K562 (cell line): ENCODE data around the gene YKT6. TPM values are rescaled to one million over a fixed set of nuclear protein-coding genes. Genes with fewer than 3 reads are reported as not detected.

Source experiments
- ATAC-seq: fragments of 200-7000 bp; cut with Tn5 transposase; 3 replicates; pipeline ENCODE4 v1.9.1; 2020; ENCODE audit warnings: moderate library complexity
- BruUV-seq: library from RNA; stranded (reverse); fragments of 400-500 nt; replicated peaks from 2 replicates; lab custom pipeline; 2021; lab: Mats Ljungman, UMichigan
- CTCF ChIA-PET: fragments of 300-600 bp; formaldehyde crosslinking; extraction: SDS; loops from one replicate; lab custom pipeline; 2021; ENCODE audit warnings: low intra/inter-chr PET ratio; lab: Yijun Ruan, JAX
- POLR2A ChIA-PET: fragments of 300-600, 350-650 bp; sonication (Branson Sonifier 250); formaldehyde crosslinking; extraction: SDS; loops from one replicate; lab custom pipeline; 2021; ENCODE audit warnings: antibody characterized with exemption, inconsistent platforms; lab: Yijun Ruan, JAX
- DNase-seq, 4 experiments: peaks; one replicate each; pipeline versions ENCODE4 v3.0.0 to v3.0.0-alpha.2; 2011 to 2018; ENCODE audit warnings: low spot score in 3 of 4, mixed read lengths in 3 of 4; ENCODE audit errors: extremely low read depth in 1 of 4
- FAIRE-seq: peaks from 2 replicates; lab custom pipeline; 2011; peaks lifted over from hg19 to GRCh38; lab: Jason Lieb, UNC
- H2AFZ ChIP-seq: 2 replicates; pipeline ENCODE4 v1.6.0; 2011; ENCODE audit warnings: low read depth, low read length, control low read depth, inconsistent platforms
- H3K27ac ChIP-seq: fragments of 200-600 bp; 3 replicates; pipeline ENCODE4 v1.8.0; 2011; ENCODE audit warnings: low read depth, mild to moderate bottlenecking, control low read depth, inconsistent platforms, low read length, moderate library complexity, mixed read lengths; ENCODE audit errors: extremely low read depth
- H3K27me3 ChIP-seq, 2 experiments: fragments of 300-600 bp in 1 of 2; 2 replicates in 1 of 2; 3 replicates in 1 of 2; pipeline versions ENCODE4 v1.6.0 to v1.8.0; 2011; ENCODE audit warnings: inconsistent platforms in 2 of 2, low read length in 2 of 2, mild to moderate bottlenecking in 1 of 2, mixed read lengths in 1 of 2, moderate library complexity in 1 of 2; ENCODE audit not compliant: control insufficient read depth in 2 of 2, insufficient read depth in 2 of 2
- H3K36me3 ChIP-seq: fragments of 300-600 bp; 3 replicates; pipeline ENCODE4 v1.8.0; 2011; ENCODE audit warnings: mild to moderate bottlenecking, low read length, inconsistent platforms; ENCODE audit not compliant: control insufficient read depth, insufficient read depth
- H3K4me1 ChIP-seq, 2 experiments: fragments of 200-600 bp in 1 of 2; replicated peaks in 1 of 2; 2 replicates in 1 of 2; 3 replicates in 1 of 2; pipeline versions ENCODE4 v1.5.1 to v1.8.0; 2011; ENCODE audit warnings: inconsistent platforms in 2 of 2, low read length in 2 of 2, mild to moderate bottlenecking in 1 of 2, mixed read lengths in 1 of 2, moderate library complexity in 1 of 2; ENCODE audit not compliant: control insufficient read depth in 2 of 2, insufficient read depth in 2 of 2
- H3K4me2 ChIP-seq: 2 replicates; pipeline ENCODE4 v1.6.1; 2011; ENCODE audit warnings: low read length, control low read depth, inconsistent platforms, mixed read lengths; ENCODE audit not compliant: insufficient read depth
- H3K4me3 ChIP-seq: fragments of 200-600 bp; sonication (generic), shearing (Covaris generic); 2 replicates; pipeline ENCODE4 v1.5.1; 2016; ENCODE audit warnings: control low read depth, inconsistent platforms
- H3K79me2 ChIP-seq: fragments of 200-600 bp; 3 replicates; pipeline ENCODE4 v1.8.0; 2011; ENCODE audit warnings: low read length, inconsistent platforms; ENCODE audit not compliant: control insufficient read depth, insufficient read depth
- H3K9ac ChIP-seq, 2 experiments: 2 replicates each; pipeline versions ENCODE4 v1.6.0 to v1.6.1; 2011; ENCODE audit warnings: low read depth in 2 of 2, low read length in 2 of 2, control low read depth in 1 of 2, inconsistent platforms in 1 of 2, mild to moderate bottlenecking in 1 of 2, mixed read lengths in 1 of 2; ENCODE audit not compliant: insufficient read depth in 1 of 2
- H3K9me1 ChIP-seq: one replicate; pipeline ENCODE4 v1.6.0; 2011; ENCODE audit warnings: inconsistent platforms, mild to moderate bottlenecking, low read length, moderate library complexity; ENCODE audit not compliant: control insufficient read depth, insufficient read depth
- H3K9me3 ChIP-seq: replicated peaks from 2 replicates; pipeline ENCODE4 v1.5.1; 2011; ENCODE audit warnings: low read depth, low read length, inconsistent platforms; ENCODE audit not compliant: control insufficient read depth, insufficient read depth
- H4K20me1 ChIP-seq: replicated peaks from 2 replicates; pipeline ENCODE4 v1.6.1; 2011; ENCODE audit warnings: low read length, inconsistent platforms, mixed read lengths; ENCODE audit not compliant: control insufficient read depth, insufficient read depth
- ERF ChIP-seq: fragments of 450-650 bp; formaldehyde crosslinking; IDR thresholded peaks from 2 replicates; pipeline ENCODE4 v1.4.0; 2020; ENCODE audit warnings: mild to moderate bottlenecking, mixed read lengths
- HNRNPL ChIP-seq: fragments of 200-400 bp; formaldehyde crosslinking; IDR thresholded peaks from 2 replicates; pipeline ENCODE4 v1.6.1; 2017; ENCODE audit warnings: low read depth, mild to moderate bottlenecking, low read length
- MAFG ChIP-seq: fragments of 450-650 bp; conservative IDR thresholded peaks from 2 replicates; pipeline ENCODE4 v1.6.1; 2016; ENCODE audit warnings: missing genetic modification characterization, missing compliant biosample characterization
- MAX ChIP-seq: sonication (generic); formaldehyde crosslinking; IDR thresholded peaks from 2 replicates; pipeline ENCODE4 v1.9.0; 2022; ENCODE audit warnings: mild to moderate bottlenecking, missing genetic modification reagents
- PHTF2 ChIP-seq: fragments of 250-450 bp; sonication (Bioruptor Pico); IDR thresholded peaks from 2 replicates; pipeline ENCODE4 v1.5.0; 2021; ENCODE audit warnings: mild to moderate bottlenecking
- TCF7 ChIP-seq: sonication (generic); IDR thresholded peaks from 2 replicates; pipeline ENCODE4 v1.6.1; 2016; ENCODE audit warnings: antibody characterized with exemption, borderline replicate concordance
- ZNF639 ChIP-seq, 2 experiments: fragments of 200-800 bp in 1 of 2; sonication (Bioruptor generic) in 1 of 2; sonication (generic) in 1 of 2; formaldehyde crosslinking in 1 of 2; IDR thresholded peaks in 1 of 2; conservative IDR thresholded peaks in 1 of 2; 2 replicates each; pipeline versions ENCODE4 v1.5.0 to v1.6.1; 2016 to 2020; ENCODE audit warnings: missing compliant biosample characterization in 1 of 2, missing genetic modification characterization in 1 of 2, missing genetic modification reagents in 1 of 2
- WGBS: fragments of 100-300 bp; shearing (Covaris generic); methylation state at CpG from one replicate; pipeline ENCODE4 v1.1.6; 2016; ENCODE audit warnings: low coverage, mixed read lengths; ENCODE audit not compliant: insufficient coverage; ENCODE audit errors: missing lambda C conversion rate; 5-methylcytosine and 5-hydroxymethylcytosine counted together
- in situ Hi-C: fragments of 300-500 bp; cut with MboI; formaldehyde crosslinking; loops from 4 replicates; pipeline ENCODE4 v1.15.0; 2018; ENCODE audit warnings: inconsistent platforms, mixed read lengths
- intact Hi-C: fragments of 100-400 bp; cut with micrococcal nuclease; formaldehyde crosslinking; loops from 2 replicates; pipeline ENCODE4 v1.14.2; 2022
- polyA plus RNA-seq, 8 experiments: library from polyadenylated mRNA; depleted of rRNA in 4 of 8; stranded (reverse) in 5 of 8; unstranded in 3 of 8; fragments of >200 nt; fragmentation: Nextera tagmentation in 2 of 8; fragmentation: Illumina TruSeq in 1 of 8; extraction: Ambion mirVana in 2 of 8; extraction: Trizol in 1 of 8; gene quantifications; 2 replicates each; pipeline versions ENCODE4 v1.2.1 to v1.2.3, GENCODE V29; 2011 to 2014; ENCODE audit warnings: inconsistent platforms in 1 of 8, missing spikeins in 1 of 8
- total RNA-seq, 7 experiments: library from RNA; depleted of rRNA in 6 of 7; stranded (reverse); fragments of >200 nt in 6 of 7; fragmentation: Illumina TruSeq in 2 of 7; extraction: Trizol in 2 of 7; gene quantifications; 2 replicates each; pipeline versions ENCODE4 v1.2.1 to v1.2.3, GENCODE V29; 2011 to 2021; ENCODE audit warnings: low replicate concordance in 1 of 7

The YKT6 gene
- total and polyA plus RNA-seq, 9 of the 15 experiments (the other 6 are each of a cell fraction or from before 2014, with no cell fraction given), result 1.6 to 90.6 (median 75.1) TPM

- in situ Hi-C loops (loop anchor here (10.0 kb wide), 1 partner anchor 228 kb away; no protein-coding TSS in a partner anchor), intact Hi-C loops (no loop called here)
- Histone ChIP-seq H3K4me3 (no peak overlapping the region), H3K79me2 (no peaks in the 10 kb centered on the region), H3K27me3 (peaks cover 6 to 42% of the 10 kb centered on the region in 2 experiments; a peak in 4 of 5 replicates), H3K9me3 (no peaks in the 10 kb centered on the region), H3K9ac (no peak overlapping the region), H3K4me2 (no peak overlapping the region), H3K9me1 (peaks cover 4% of the 10 kb centered on the region), H3K27ac (no peak overlapping the region), H4K20me1 (peaks cover 7% of the 10 kb centered on the region), H3K4me1 (peaks cover 0 to 18% of the 10 kb centered on the region in 2 experiments; a peak in 2 of 5 replicates), H3K36me3 (no peaks in the 10 kb centered on the region), H2AFZ (no peak overlapping the region)
- ChIA-PET CTCF (no interaction called here), POLR2A (no interaction called here)
- BruUV-seq, result no TSS peak
- WGBS, result 5% methylated on average over 7 of the region's 7 CpGs
- DNase-seq (no peak), FAIRE-seq (no peak), ATAC-seq (no peak)
- TF ChIP-seq MAX (CRISPR knock-in tag) (peak; percentile 36; the same call in 1 of the 2 replicates), PHTF2 (CRISPR knock-in tag) (no peak), TCF7 (no peak), ERF (CRISPR knock-in tag) (no peak), MAFG (tag) (no peak), ZNF639 (CRISPR knock-in tag; conservative IDR thresholded peaks at IDR 0.05 in 1 of 2, IDR thresholded peaks at IDR 0.05 in 1 of 2) (no peak), HNRNPL (no peak)
These were observed 45.8 kb downstream of the YKT6 start for GRCh38 chr7:44246396-44247113.
